Right lobe of liver (tissue), 6 donors: ENCODE measurements around the gene DSEL. TPM values are rescaled to one million over a fixed set of nuclear protein-coding genes. Genes with fewer than 3 reads are reported as not detected.

ENCODE experiments used
- ATAC-seq, 4 donors: fragments of 200-7000 bp; cut with Tn5 transposase; one replicate each; pipeline ENCODE4 v1.9.1; 2020; ENCODE audit warnings: mild to moderate bottlenecking in 4 of 4, moderate library complexity in 4 of 4
- DNase-seq, 3 donors: peaks; one replicate each; pipeline ENCODE4 v3.0.0-alpha.2; 2020
- H3K27ac ChIP-seq, 3 donors: fragments of 200-600 bp; one replicate each; pipeline ENCODE4 v1.8.0; 2022
- H3K27me3 ChIP-seq, 2 donors: fragments of 200-600 bp; one replicate each; pipeline ENCODE4 v1.8.0; 2022
- H3K36me3 ChIP-seq, 4 donors: fragments of 200-600 bp; sonication (generic) in 1 of 4; one replicate each; pipeline versions ENCODE4 v1.5.1 to v1.8.0; 2017 to 2022; ENCODE audit warnings: control low read depth in 1 of 4
- H3K4me1 ChIP-seq, 4 donors: fragments of 200-600 bp; sonication (generic) in 1 of 4; one replicate each; pipeline versions ENCODE4 v1.5.1 to v1.8.0; 2017 to 2022; ENCODE audit warnings: control low read depth in 1 of 4
- H3K4me3 ChIP-seq, 3 donors: fragments of 200-600 bp; one replicate each; pipeline ENCODE4 v1.8.0; 2022
- H3K9me3 ChIP-seq, 4 donors: fragments of 200-600 bp; sonication (generic) in 1 of 4; one replicate each; pipeline versions ENCODE4 v1.5.1 to v1.8.0; 2017 to 2022; ENCODE audit warnings: control low read depth in 1 of 4
- POLR2A ChIP-seq: fragments of 450-650 bp; IDR thresholded peaks from one replicate; pipeline ENCODE4 v1.6.1; 2017; ENCODE audit warnings: antibody characterized with exemption, mild to moderate bottlenecking
- WGBS: methylation state at CpG from one replicate; pipeline ENCODE4 v1.1.6; 2018; ENCODE audit warnings: low coverage, low lambda C conversion rate; ENCODE audit not compliant: insufficient coverage; ENCODE audit errors: missing lambda C conversion rate; 5-methylcytosine and 5-hydroxymethylcytosine counted together
- intact Hi-C, 2 donors: fragments of 100-400 bp; cut with DNase I; formaldehyde crosslinking; loops; one replicate each; pipeline versions ENCODE4 v1.11.2 to v1.14.1; 2022
- long read RNA-seq: library from polyadenylated mRNA; unstranded; transcript quantifications from one replicate; pipeline ENCODE4 v2.0.0, GENCODE V29; 2019
- total RNA-seq, 6 experiments: library from RNA; depleted of rRNA in 2 of 6; stranded (reverse); fragments of >200 nt in 2 of 6; fragmentation: NEBNext Ultra II Directional in 3 of 6; extraction: Animal tissue kit (Norgen Biotek cat#: 25700) in 3 of 6; gene quantifications; one replicate each; pipeline versions ENCODE4 v1.1.0 to v1.2.4, GENCODE V29; 2016 to 2023
- TF ChIP-seq, protein P1 (sequence below), 4 donors: fragments of 200-600 bp in 3 of 4; fragments of 450-650 bp in 1 of 4; IDR thresholded peaks; one replicate each; pipeline versions ENCODE4 v1.5.1 to v1.8.0; 2016 to 2022; ENCODE audit warnings: antibody characterized with exemption in 4 of 4, mild to moderate bottlenecking in 2 of 4
- donor health status: DM: no; HTN: yes; CAD: no.
- donor health status: DM: no; HTN: no; CAD: no.
- donor health status: DM: no; HTN: no; CAD: no.
- donor health status: DM: no; HTN: yes; CAD: no.
- donor health status: DM: no; HTN: yes; CAD: no.

DSEL gene
- 1 to 10 TPM; 2.1 to 6.2 (median 4.3) TPM for total RNA-seq
- long read RNA-seq = 0 reads

GRCh38 chr18:67516539-67517443 lies at the start of gene DSEL:
Gene DSEL, minus strand, starts transcription at chr18:67516720. Its CDS starts 2,112 bp downstream, at chr18:67514608.
- Histone ChIP-seq H3K27me3 (no peaks in the 10 kb centered on the region), H3K4me3 (peak within 1 kb of the TSS; percentile 79 to 89 (median 83)), H3K27ac (peak within 1 kb of the TSS; percentile 63 to 89 (median 79)), H3K4me1 (peaks cover 0 to 5% (median 0%) of the 10 kb centered on the region in 4 donors), H3K36me3 (no peaks in the 10 kb centered on the region), H3K9me3 (no peaks in the 10 kb centered on the region)
- WGBS = 0% methylated on average over 28 of the region's 79 CpGs
- intact Hi-C loops = no loop called here
- TF ChIP-seq, protein P1, sequence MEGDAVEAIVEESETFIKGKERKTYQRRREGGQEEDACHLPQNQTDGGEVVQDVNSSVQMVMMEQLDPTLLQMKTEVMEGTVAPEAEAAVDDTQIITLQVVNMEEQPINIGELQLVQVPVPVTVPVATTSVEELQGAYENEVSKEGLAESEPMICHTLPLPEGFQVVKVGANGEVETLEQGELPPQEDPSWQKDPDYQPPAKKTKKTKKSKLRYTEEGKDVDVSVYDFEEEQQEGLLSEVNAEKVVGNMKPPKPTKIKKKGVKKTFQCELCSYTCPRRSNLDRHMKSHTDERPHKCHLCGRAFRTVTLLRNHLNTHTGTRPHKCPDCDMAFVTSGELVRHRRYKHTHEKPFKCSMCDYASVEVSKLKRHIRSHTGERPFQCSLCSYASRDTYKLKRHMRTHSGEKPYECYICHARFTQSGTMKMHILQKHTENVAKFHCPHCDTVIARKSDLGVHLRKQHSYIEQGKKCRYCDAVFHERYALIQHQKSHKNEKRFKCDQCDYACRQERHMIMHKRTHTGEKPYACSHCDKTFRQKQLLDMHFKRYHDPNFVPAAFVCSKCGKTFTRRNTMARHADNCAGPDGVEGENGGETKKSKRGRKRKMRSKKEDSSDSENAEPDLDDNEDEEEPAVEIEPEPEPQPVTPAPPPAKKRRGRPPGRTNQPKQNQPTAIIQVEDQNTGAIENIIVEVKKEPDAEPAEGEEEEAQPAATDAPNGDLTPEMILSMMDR (IDR thresholded peaks at IDR 0.05) = no peak
- peak; percentile 73 for TF ChIP-seq POLR2A
- DNase-seq (peak; percentile 99), ATAC-seq (peak; percentile 94 to 98 (median 96))

- TF ChIP-seq POLR2A = no peak
- TF ChIP-seq, protein P1 (IDR thresholded peaks at IDR 0.05) = no peak
- Histone ChIP-seq H3K4me1 (no peaks in the 10 kb centered on the region), H3K4me3 (no peak overlapping the region), H3K27me3 (no peaks in the 10 kb centered on the region), H3K27ac (no peak overlapping the region), H3K9me3 (no peaks in the 10 kb centered on the region), H3K36me3 (no peaks in the 10 kb centered on the region)
- WGBS = 52% methylated on average over 2 of the region's 2 CpGs
- intact Hi-C loops = no loop called here
- ATAC-seq = no peak
- DNase-seq = no peak
These were observed 36.9 kb upstream of the DSEL start for GRCh38 chr18:67553437-67553836.

GRCh38 chr18:67550872-67551520 lies 34.5 kb upstream of the DSEL start:
- ATAC-seq = no peak
- Histone ChIP-seq H3K4me1 (no peaks in the 10 kb centered on the region), H3K27ac (no peak overlapping the region), H3K4me3 (no peak overlapping the region), H3K36me3 (no peaks in the 10 kb centered on the region), H3K27me3 (no peaks in the 10 kb centered on the region), H3K9me3 (no peaks in the 10 kb centered on the region)
- WGBS = 64% methylated on average over 3 of the region's 3 CpGs
- intact Hi-C loops = no loop called here
- no peak for DNase-seq
- TF ChIP-seq POLR2A = no peak
- TF ChIP-seq, protein P1 (IDR thresholded peaks at IDR 0.05) = no peak

DNA sequence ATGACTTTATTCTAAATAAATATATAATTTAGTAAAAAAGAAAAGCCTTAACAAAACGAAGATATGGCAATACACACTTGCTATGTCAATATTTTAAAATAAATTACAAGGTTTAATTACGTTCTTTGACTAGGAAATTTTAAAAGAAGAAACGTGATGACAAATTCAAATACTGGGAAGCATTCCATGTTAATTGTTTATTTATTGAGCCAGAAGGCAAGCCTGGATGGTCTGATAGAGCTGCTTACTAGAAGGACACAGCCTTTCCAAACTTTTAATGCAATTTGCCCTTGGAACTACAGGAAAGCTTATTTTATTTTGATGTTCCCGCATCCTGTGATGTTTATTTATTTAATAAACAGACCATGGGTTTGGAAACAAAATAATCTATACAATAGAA lies 33.4 kb upstream of the DSEL start:
- DNase-seq = no peak
- no peak overlapping the region for H3K4me3 ChIP-seq

More for the DNA sequence above, 33.4 kb upstream of the DSEL start:
- Histone ChIP-seq H3K27ac (no peak overlapping the region), H3K27me3 (no peaks in the 10 kb centered on the region), H3K36me3 (no peaks in the 10 kb centered on the region), H3K9me3 (no peaks in the 10 kb centered on the region), H3K4me1 (no peaks in the 10 kb centered on the region)
- intact Hi-C loops = no loop called here
- peak in 1 of 4 donors; percentile 79 for ATAC-seq
- no peak for TF ChIP-seq POLR2A
- TF ChIP-seq, protein P1 (IDR thresholded peaks at IDR 0.05) = no peak
- 22% methylated on average over 4 of the region's 4 CpGs for WGBS
